Measurements from ENCODE around the gene NPHP3.

- no peak for TF ChIP-seq CTCF (IDR thresholded peaks at IDR 0.05)
- no peak for TF ChIP-seq POLR2A (IDR thresholded peaks at IDR 0.05)
Observed at GRCh38 chr3:132756108-132756650, 34.0 kb upstream of the NPHP3 start.
